BE2C (cell line): Measurements from ENCODE around the gene USP35.

ENCODE experiments used
- DNase-seq: peaks from one replicate; pipeline ENCODE4 v3.0.0-alpha.2; 2020
- H3K27me3 ChIP-seq: fragments of 250-450 bp; sonication (Bioruptor Pico); 2 replicates; pipeline ENCODE4 v1.5.1; 2020; ENCODE audit warnings: mild to moderate bottlenecking
- H3K36me3 ChIP-seq: fragments of 250-450 bp; sonication (Bioruptor Pico); 2 replicates; pipeline ENCODE4 v1.5.1; 2020; ENCODE audit warnings: mild to moderate bottlenecking
- H3K4me1 ChIP-seq: fragments of 250-450 bp; sonication (Bioruptor Pico); 2 replicates; pipeline ENCODE4 v1.5.1; 2020
- H3K4me3 ChIP-seq: 2 replicates; pipeline ENCODE4 v1.5.1; 2011; ENCODE audit warnings: low read depth, low read length
- H3K9me3 ChIP-seq: fragments of 250-450 bp; sonication (Bioruptor Pico); 2 replicates; pipeline ENCODE4 v1.5.1; 2020
- CTCF ChIP-seq: IDR thresholded peaks from 2 replicates; pipeline ENCODE4 v1.5.1; 2012; ENCODE audit warnings: mild to moderate bottlenecking, low read depth, low read length

The USP35 gene

DNA sequence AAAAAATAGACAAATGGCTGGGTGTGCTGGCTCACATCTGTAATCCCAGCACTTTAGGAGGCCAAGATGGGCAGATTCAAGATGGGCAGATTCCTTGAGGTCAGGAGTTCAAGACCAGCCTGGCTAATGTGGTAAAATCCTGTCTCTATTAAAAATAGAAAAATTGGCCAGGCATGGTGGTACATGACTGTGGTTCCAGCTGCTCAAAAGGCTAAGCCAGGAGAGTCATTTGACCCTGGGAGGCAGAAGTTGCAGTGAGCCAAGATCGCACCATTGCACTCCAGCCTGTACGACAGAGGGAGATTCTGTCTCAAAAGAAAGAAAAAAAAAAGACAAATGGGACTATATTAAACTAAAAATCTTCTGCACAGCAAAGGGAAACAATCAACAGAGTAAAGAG is 55.4 kb downstream of the USP35 start:
- no peaks in the 10 kb centered on the region; the same call in 1 of the 2 replicates for H3K4me1 ChIP-seq
- H3K9me3 ChIP-seq: no peaks in the 10 kb centered on the region
- TF ChIP-seq CTCF: no peak
- no peak for DNase-seq
- H3K4me3 ChIP-seq: no peak overlapping the region
- H3K27me3 ChIP-seq: no peaks in the 10 kb centered on the region
- no peaks in the 10 kb centered on the region; the same call in none of the 2 replicates for H3K36me3 ChIP-seq

- peaks cover 4% of the 10 kb centered on the region for H3K36me3 ChIP-seq
- no peaks in the 10 kb centered on the region; the same call in 1 of the 2 replicates for H3K4me1 ChIP-seq
- H3K9me3 ChIP-seq: no peaks in the 10 kb centered on the region
- no peak for DNase-seq
- H3K27me3 ChIP-seq: no peaks in the 10 kb centered on the region
- no peak for TF ChIP-seq CTCF
- H3K4me3 ChIP-seq: no peak overlapping the region
These were observed 56.0 kb downstream of the USP35 start for GRCh38 chr11:78244546-78245255.

- peaks cover 6% of the 10 kb centered on the region for H3K36me3 ChIP-seq
- no peaks in the 10 kb centered on the region; the same call in 1 of the 2 replicates for H3K4me1 ChIP-seq
- H3K9me3 ChIP-seq: no peaks in the 10 kb centered on the region
- TF ChIP-seq CTCF: no peak
- DNase-seq: no peak
- no peak overlapping the region for H3K4me3 ChIP-seq
- H3K27me3 ChIP-seq: no peaks in the 10 kb centered on the region
These were observed 59.5 kb downstream of the USP35 start for GRCh38 chr11:78248191-78248590.

- Histone ChIP-seq H3K4me1 (no peaks in the 10 kb centered on the region; the same call in 1 of the 2 replicates), H3K9me3 (no peaks in the 10 kb centered on the region), H3K36me3 (peaks cover 6% of the 10 kb centered on the region), H3K4me3 (no peak overlapping the region), H3K27me3 (no peaks in the 10 kb centered on the region)
- no peak for DNase-seq
- no peak for TF ChIP-seq CTCF
These were observed 60.2 kb downstream of the USP35 start for GRCh38 chr11:78248903-78249302.

GRCh38 chr11:78250099-78250498 is 61.4 kb downstream of the USP35 start:
- Histone ChIP-seq H3K4me1 (no peaks in the 10 kb centered on the region), H3K9me3 (no peaks in the 10 kb centered on the region), H3K4me3 (no peak overlapping the region), H3K36me3 (peaks cover 6% of the 10 kb centered on the region), H3K27me3 (no peaks in the 10 kb centered on the region)
- no peak for TF ChIP-seq CTCF
- DNase-seq: no peak

DNA sequence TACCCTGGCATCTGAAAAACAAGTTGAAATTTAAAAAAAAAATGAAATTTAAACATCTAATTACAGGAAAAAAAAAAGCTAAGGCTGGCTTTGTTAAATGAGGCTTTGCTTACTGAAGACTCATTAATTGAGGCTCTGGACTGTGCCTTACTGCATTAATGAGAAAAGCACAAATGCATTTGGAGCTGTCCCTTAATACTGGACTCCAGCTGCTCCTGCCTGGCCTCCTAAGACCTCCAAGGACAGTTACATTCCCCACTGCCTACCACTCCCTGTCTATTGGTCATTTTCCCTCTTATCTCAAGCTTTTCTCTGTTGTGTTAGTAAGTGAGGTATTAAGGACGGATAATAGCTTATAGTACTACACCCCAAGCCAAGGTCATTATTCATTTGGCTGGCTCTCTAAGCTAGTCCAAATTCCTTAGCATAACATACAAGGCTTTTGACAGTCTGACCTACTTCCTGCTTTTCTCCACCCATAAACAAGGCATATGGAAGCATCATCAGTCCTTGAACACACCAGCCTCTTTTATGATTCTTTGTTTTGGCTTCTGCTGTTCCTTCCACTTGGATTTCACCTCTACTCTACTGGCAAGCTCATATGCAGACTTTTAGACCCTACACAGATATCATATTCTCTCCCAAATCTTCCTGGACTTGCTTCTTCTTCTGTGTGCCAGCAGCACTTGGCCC is 62.5 kb downstream of the USP35 start:
- Histone ChIP-seq H3K4me1 (no peaks in the 10 kb centered on the region), H3K27me3 (no peaks in the 10 kb centered on the region), H3K4me3 (no peak overlapping the region), H3K9me3 (no peaks in the 10 kb centered on the region), H3K36me3 (peaks cover 6% of the 10 kb centered on the region)
- DNase-seq: no peak
- TF ChIP-seq CTCF: no peak
